HG02943 (cell line): Measurements from ENCODE around the gene SH2D7.

ENCODE experiments used
- ATAC-seq: cut with Tn5 transposase; IDR thresholded peaks from one replicate; pipeline ENCODE4 v1.9.1; 2021; ENCODE audit warnings: mild to moderate bottlenecking, low read depth, moderate library complexity; ENCODE audit not compliant: unreplicated experiment

Gene SH2D7

GRCh38 chr15:78101423-78102105 is 9.2 kb downstream of the SH2D7 start:
- ATAC-seq = no peak

- no peak for ATAC-seq
Measured at GRCh38 chr15:78102211-78102610, 9.8 kb downstream of the SH2D7 start.

- no peak for ATAC-seq
Measured at GRCh38 chr15:78102741-78103140, 10.4 kb downstream of the SH2D7 start.

GRCh38 chr15:78103406-78104118 is 11.2 kb downstream of the SH2D7 start:
- ATAC-seq = no peak

- no peak for ATAC-seq
Measured at GRCh38 chr15:78104119-78104479, 11.7 kb downstream of the SH2D7 start.

- ATAC-seq = no peak
Measured at GRCh38 chr15:78104566-78105475, 12.5 kb downstream of the SH2D7 start.

GRCh38 chr15:78105476-78106241 is 13.3 kb downstream of the SH2D7 start:
- ATAC-seq = no peak

GRCh38 chr15:78107471-78107870 is 15.1 kb downstream of the SH2D7 start:
- ATAC-seq = no peak

GRCh38 chr15:78108300-78109084 is 16.1 kb downstream of the SH2D7 start:
- no peak for ATAC-seq

GRCh38 chr15:78109156-78109555 is 16.8 kb downstream of the SH2D7 start:
- no peak for ATAC-seq

GRCh38 chr15:78110096-78110495 is 17.7 kb downstream of the SH2D7 start:
- ATAC-seq = no peak

- no peak for ATAC-seq
Measured at GRCh38 chr15:78110916-78111475, 18.6 kb downstream of the SH2D7 start.

- no peak for ATAC-seq
Measured at GRCh38 chr15:78111788-78112187, 19.4 kb downstream of the SH2D7 start.

GRCh38 chr15:78112551-78112950 is 20.2 kb downstream of the SH2D7 start:
- no peak for ATAC-seq

- ATAC-seq = no peak
Measured at GRCh38 chr15:78120523-78120922, 28.2 kb downstream of the SH2D7 start.

GRCh38 chr15:78125267-78125666 is 32.9 kb downstream of the SH2D7 start:
- no peak for ATAC-seq

GRCh38 chr15:78127882-78128281 is 35.5 kb downstream of the SH2D7 start:
- ATAC-seq = no peak

GRCh38 chr15:78129077-78129750 is 36.9 kb downstream of the SH2D7 start:
- ATAC-seq = no peak

- ATAC-seq = no peak
Measured at GRCh38 chr15:78129751-78130287, 37.5 kb downstream of the SH2D7 start.
